ENCODE measurements around the gene ELF5. TPM values are rescaled to one million over a fixed set of nuclear protein-coding genes. Genes with fewer than 3 reads are reported as not detected.
A peak's percentile ranks its signal among the peaks of the same experiment; 100 is the strongest.

The ELF5 gene
- not detected for total RNA-seq
- polyA plus RNA-seq: not detected
- total RNA-seq: not detected

- CTCF ChIA-PET: interaction anchor here (0.9 to 1.3 kb wide), 3 partner anchors 9 to 878 kb away, joined by 3 to 4 read pairs (median 4); no protein-coding TSS in a partner anchor
- intact Hi-C loops (cut with micrococcal nuclease): loop anchor here (1.0 to 10.0 kb wide), 5 partner anchors 377 to 971 kb away; no protein-coding TSS in a partner anchor
- H3K27me3 ChIP-seq (ENCODE audit: control insufficient read depth in 2 of 2, insufficient read depth in 2 of 2, low read length in 2 of 2): no peaks in the 10 kb centered on the region
- Mint-ChIP-seq H3K4me1 (peaks cover 0 to 2% (median 0%) of the 10 kb centered on the region in 7 donors), H3K27me3 (peaks cover 0 to 15% (median 0%) of the 10 kb centered on the region in 5 donors), H3K9me3 (no peaks in the 10 kb centered on the region), H3K4me3 (no peak within 1 kb of the TSS), H3K27ac (peak within 1 kb of the TSS in 1 of 9 donors; percentile 55), H3K36me3 (no peaks in the 10 kb centered on the region)
- no peak for DNase-seq
- no peak for ATAC-seq
- H3K36me3 ChIP-seq (ENCODE audit: control insufficient read depth in 2 of 3, insufficient read depth in 3 of 3, low read length in 3 of 3): no peaks in the 10 kb centered on the region
- no peak within 1 kb of the TSS for H3K4me3 ChIP-seq (ENCODE audit: low read length)
- no peaks in the 10 kb centered on the region for H3K9me3 ChIP-seq (ENCODE audit: control insufficient read depth in 2 of 3, low read length in 3 of 3)
- no peak within 1 kb of the TSS for H3K27ac ChIP-seq (ENCODE audit: low read depth, low read length)
- POLR2A ChIA-PET: no interaction called here
- H3K4me1 ChIP-seq (ENCODE audit: control insufficient read depth in 2 of 2, insufficient read depth in 2 of 2, low read length in 2 of 2): no peaks in the 10 kb centered on the region
These were observed at the start of gene ELF5 for GRCh38 chr11:34513682-34514449. Gene ELF5 (minus strand): TSS chr11:34513794. CDS start chr11:34505749, 8,045 bp downstream.

GRCh38 chr11:34562976-34563375 lies 49.4 kb upstream of the ELF5 start:
- intact Hi-C loops (cut with micrococcal nuclease): no loop called here
- ChIA-PET POLR2A (no interaction called here), CTCF (no interaction called here)
- Histone ChIP-seq H3K36me3 (ENCODE audit: control insufficient read depth in 2 of 3, insufficient read depth in 3 of 3, low read length in 3 of 3) (no peaks in the 10 kb centered on the region), H3K9me3 (ENCODE audit: control insufficient read depth in 2 of 3, low read length in 3 of 3) (no peaks in the 10 kb centered on the region), H3K27me3 (ENCODE audit: control insufficient read depth in 2 of 2, insufficient read depth in 2 of 2, low read length in 2 of 2) (no peaks in the 10 kb centered on the region), H3K4me1 (ENCODE audit: control insufficient read depth in 2 of 2, insufficient read depth in 2 of 2, low read length in 2 of 2) (no peaks in the 10 kb centered on the region), H3K27ac (ENCODE audit: low read depth, low read length) (no peak overlapping the region), H3K4me3 (ENCODE audit: low read length) (no peak overlapping the region)
- no peak overlapping the region for H3K27ac Mint-ChIP-seq
- no peaks in the 10 kb centered on the region for H3K36me3 Mint-ChIP-seq
- H3K9me3 Mint-ChIP-seq: no peaks in the 10 kb centered on the region
- DNase-seq: no peak
- no peak overlapping the region for H3K4me3 Mint-ChIP-seq
- no peaks in the 10 kb centered on the region for H3K4me1 Mint-ChIP-seq
- no peak for ATAC-seq
- H3K27me3 Mint-ChIP-seq: peaks cover 32 to 63% (median 44%) of the 10 kb centered on the region in 5 donors

GRCh38 chr11:34560511-34560910 lies 46.9 kb upstream of the ELF5 start:
- no peak overlapping the region for H3K27ac Mint-ChIP-seq
- Histone ChIP-seq H3K4me3 (ENCODE audit: low read length) (no peak overlapping the region), H3K27ac (ENCODE audit: low read depth, low read length) (no peak overlapping the region), H3K36me3 (ENCODE audit: control insufficient read depth in 2 of 3, insufficient read depth in 3 of 3, low read length in 3 of 3) (no peaks in the 10 kb centered on the region), H3K27me3 (ENCODE audit: control insufficient read depth in 2 of 2, insufficient read depth in 2 of 2, low read length in 2 of 2) (no peaks in the 10 kb centered on the region), H3K9me3 (ENCODE audit: control insufficient read depth in 2 of 3, low read length in 3 of 3) (no peaks in the 10 kb centered on the region), H3K4me1 (ENCODE audit: control insufficient read depth in 2 of 2, insufficient read depth in 2 of 2, low read length in 2 of 2) (no peaks in the 10 kb centered on the region)
- CTCF ChIA-PET: no interaction called here
- H3K36me3 Mint-ChIP-seq: no peaks in the 10 kb centered on the region
- POLR2A ChIA-PET: no interaction called here
- DNase-seq: no peak
- intact Hi-C loops (cut with micrococcal nuclease): no loop called here
- no peaks in the 10 kb centered on the region for H3K4me1 Mint-ChIP-seq
- peaks cover 36 to 54% (median 45%) of the 10 kb centered on the region in 5 donors for H3K27me3 Mint-ChIP-seq
- no peaks in the 10 kb centered on the region for H3K9me3 Mint-ChIP-seq
- no peak overlapping the region for H3K4me3 Mint-ChIP-seq
- no peak for ATAC-seq

- H3K9me3 Mint-ChIP-seq: no peaks in the 10 kb centered on the region
- Histone ChIP-seq H3K36me3 (ENCODE audit: control insufficient read depth in 2 of 3, insufficient read depth in 3 of 3, low read length in 3 of 3) (no peaks in the 10 kb centered on the region), H3K27me3 (ENCODE audit: control insufficient read depth in 2 of 2, insufficient read depth in 2 of 2, low read length in 2 of 2) (no peaks in the 10 kb centered on the region), H3K4me1 (ENCODE audit: control insufficient read depth in 2 of 2, insufficient read depth in 2 of 2, low read length in 2 of 2) (no peaks in the 10 kb centered on the region), H3K4me3 (ENCODE audit: low read length) (no peak overlapping the region), H3K9me3 (ENCODE audit: control insufficient read depth in 2 of 3, low read length in 3 of 3) (no peaks in the 10 kb centered on the region), H3K27ac (ENCODE audit: low read depth, low read length) (no peak overlapping the region)
- intact Hi-C loops (cut with micrococcal nuclease): no loop called here
- peaks cover 28 to 49% (median 46%) of the 10 kb centered on the region in 5 donors for H3K27me3 Mint-ChIP-seq
- ATAC-seq (no peak), DNase-seq (no peak)
- no peaks in the 10 kb centered on the region for H3K4me1 Mint-ChIP-seq
- H3K4me3 Mint-ChIP-seq: no peak overlapping the region
- no peak overlapping the region for H3K27ac Mint-ChIP-seq
- POLR2A ChIA-PET: no interaction called here
- CTCF ChIA-PET: interaction anchor here (0.6 kb wide), 1 partner anchor 200 kb away, joined by 3 read pairs; no protein-coding TSS in a partner anchor
- no peaks in the 10 kb centered on the region for H3K36me3 Mint-ChIP-seq
These were observed 45.1 kb upstream of the ELF5 start for GRCh38 chr11:34558673-34559072.

GRCh38 chr11:34558211-34558610 lies 44.6 kb upstream of the ELF5 start:
- peaks cover 31 to 49% (median 43%) of the 10 kb centered on the region in 5 donors for H3K27me3 Mint-ChIP-seq

GRCh38 chr11:34552270-34552669 lies 38.7 kb upstream of the ELF5 start:
- Mint-ChIP-seq H3K27me3 (peaks cover 6 to 17% (median 10%) of the 10 kb centered on the region in 5 donors), H3K4me1 (no peaks in the 10 kb centered on the region), H3K27ac (no peak overlapping the region), H3K36me3 (no peaks in the 10 kb centered on the region), H3K9me3 (no peaks in the 10 kb centered on the region), H3K4me3 (no peak overlapping the region)
- no peak overlapping the region for H3K27ac ChIP-seq (ENCODE audit: low read depth, low read length)
- H3K4me1 ChIP-seq (ENCODE audit: control insufficient read depth in 2 of 2, insufficient read depth in 2 of 2, low read length in 2 of 2): no peaks in the 10 kb centered on the region
- no peaks in the 10 kb centered on the region for H3K27me3 ChIP-seq (ENCODE audit: control insufficient read depth in 2 of 2, insufficient read depth in 2 of 2, low read length in 2 of 2)
- POLR2A ChIA-PET: no interaction called here
- no peaks in the 10 kb centered on the region for H3K9me3 ChIP-seq (ENCODE audit: control insufficient read depth in 2 of 3, low read length in 3 of 3)
- no peak overlapping the region for H3K4me3 ChIP-seq (ENCODE audit: low read length)
- DNase-seq (no peak), ATAC-seq (peak; percentile 57)
- no peaks in the 10 kb centered on the region for H3K36me3 ChIP-seq (ENCODE audit: control insufficient read depth in 2 of 3, insufficient read depth in 3 of 3, low read length in 3 of 3)
- intact Hi-C loops (cut with micrococcal nuclease): no loop called here
- CTCF ChIA-PET: no interaction called here

More at GRCh38 chr11:34558211-34558610, 44.6 kb upstream of the ELF5 start:
- Histone ChIP-seq H3K4me3 (ENCODE audit: low read length) (no peak overlapping the region), H3K36me3 (ENCODE audit: control insufficient read depth in 2 of 3, insufficient read depth in 3 of 3, low read length in 3 of 3) (no peaks in the 10 kb centered on the region), H3K9me3 (ENCODE audit: control insufficient read depth in 2 of 3, low read length in 3 of 3) (no peaks in the 10 kb centered on the region), H3K4me1 (ENCODE audit: control insufficient read depth in 2 of 2, insufficient read depth in 2 of 2, low read length in 2 of 2) (no peaks in the 10 kb centered on the region), H3K27me3 (ENCODE audit: control insufficient read depth in 2 of 2, insufficient read depth in 2 of 2, low read length in 2 of 2) (no peaks in the 10 kb centered on the region), H3K27ac (ENCODE audit: low read depth, low read length) (no peak overlapping the region)
- H3K4me1 Mint-ChIP-seq: no peaks in the 10 kb centered on the region
- no peak for DNase-seq
- ATAC-seq: no peak
- intact Hi-C loops (cut with micrococcal nuclease): no loop called here
- H3K27ac Mint-ChIP-seq: no peak overlapping the region
- H3K36me3 Mint-ChIP-seq: no peaks in the 10 kb centered on the region
- no peak overlapping the region for H3K4me3 Mint-ChIP-seq
- CTCF ChIA-PET: interaction anchor here (0.6 kb wide), 1 partner anchor 199 kb away, joined by 3 read pairs; no protein-coding TSS in a partner anchor
- POLR2A ChIA-PET: no interaction called here
- no peaks in the 10 kb centered on the region for H3K9me3 Mint-ChIP-seq

GRCh38 chr11:34549271-34549670 lies 35.7 kb upstream of the ELF5 start:
- ChIA-PET POLR2A (no interaction called here), CTCF (no interaction called here)
- Histone ChIP-seq H3K4me3 (ENCODE audit: low read length) (no peak overlapping the region), H3K9me3 (ENCODE audit: control insufficient read depth in 2 of 3, low read length in 3 of 3) (no peaks in the 10 kb centered on the region), H3K27ac (ENCODE audit: low read depth, low read length) (no peak overlapping the region), H3K4me1 (ENCODE audit: control insufficient read depth in 2 of 2, insufficient read depth in 2 of 2, low read length in 2 of 2) (no peaks in the 10 kb centered on the region), H3K36me3 (ENCODE audit: control insufficient read depth in 2 of 3, insufficient read depth in 3 of 3, low read length in 3 of 3) (no peaks in the 10 kb centered on the region), H3K27me3 (ENCODE audit: control insufficient read depth in 2 of 2, insufficient read depth in 2 of 2, low read length in 2 of 2) (no peaks in the 10 kb centered on the region)
- Mint-ChIP-seq H3K27ac (no peak overlapping the region), H3K27me3 (peaks cover 10 to 22% (median 18%) of the 10 kb centered on the region in 5 donors), H3K4me1 (no peaks in the 10 kb centered on the region), H3K9me3 (peaks cover 0 to 2% (median 0%) of the 10 kb centered on the region in 11 donors), H3K4me3 (no peak overlapping the region), H3K36me3 (no peaks in the 10 kb centered on the region)
- DNase-seq (no peak), ATAC-seq (no peak)
- intact Hi-C loops (cut with micrococcal nuclease): no loop called here
